ENCODE results near the gene NAGPA.

The NAGPA gene

GRCh38 chr16:5001571-5001970 is 32.2 kb downstream of the NAGPA start:
- DNase-seq = no peak

GRCh38 chr16:5000573-5001001 is 33.1 kb downstream of the NAGPA start:
- DNase-seq = no peak

- no peak for DNase-seq
These were observed 38.9 kb downstream of the NAGPA start for GRCh38 chr16:4994719-4995434.

- no peak for DNase-seq
These were observed 42.0 kb downstream of the NAGPA start for GRCh38 chr16:4991754-4992153.

GRCh38 chr16:4990415-4990814 is 43.3 kb downstream of the NAGPA start:
- no peak for DNase-seq

- DNase-seq = no peak
These were observed 44.2 kb downstream of the NAGPA start for GRCh38 chr16:4989391-4990006.

GRCh38 chr16:4988647-4989046 is 45.1 kb downstream of the NAGPA start:
- DNase-seq = no peak

GRCh38 chr16:4987580-4988374 is 46.0 kb downstream of the NAGPA start:
- no peak for DNase-seq

GRCh38 chr16:4987250-4987579 is 46.5 kb downstream of the NAGPA start:
- no peak for DNase-seq

- DNase-seq = no peak
These were observed 49.4 kb downstream of the NAGPA start for GRCh38 chr16:4984174-4984990.

- no peak for DNase-seq
These were observed 51.5 kb downstream of the NAGPA start for GRCh38 chr16:4982056-4982867.

GRCh38 chr16:4981473-4981872 is 52.3 kb downstream of the NAGPA start:
- DNase-seq = no peak

- DNase-seq = no peak
These were observed 53.0 kb downstream of the NAGPA start for GRCh38 chr16:4980691-4981090.

GRCh38 chr16:4979736-4980660 is 53.7 kb downstream of the NAGPA start:
- DNase-seq = no peak

- no peak for DNase-seq
These were observed 54.6 kb downstream of the NAGPA start for GRCh38 chr16:4979164-4979563.

- no peak for DNase-seq
These were observed 57.1 kb downstream of the NAGPA start for GRCh38 chr16:4976611-4977145.

GRCh38 chr16:4976079-4976478 is 57.7 kb downstream of the NAGPA start:
- no peak for DNase-seq
